Neural progenitor cell (in vitro differentiated cells): ENCODE results near the gene FIBCD1. TPM values are rescaled to one million over a fixed set of nuclear protein-coding genes. Genes with fewer than 3 reads are reported as not detected.
A peak's percentile ranks its signal among the peaks of the same experiment; 100 is the strongest.

ENCODE experiments used
- DNase-seq: peaks from one replicate; pipeline ENCODE4 v3.0.0-alpha.2; 2016; ENCODE audit warnings: low spot score
- H2AFZ ChIP-seq: fragments of 200-600 bp; sonication (generic); replicated peaks from 2 replicates; pipeline ENCODE4 v1.6.1; 2016; ENCODE audit warnings: antibody characterized with exemption
- H3F3A ChIP-seq: fragments of 200-600 bp; sonication (generic); 2 replicates; pipeline ENCODE4 v1.6.1; 2016; ENCODE audit warnings: antibody characterized with exemption, low read depth
- H3K27ac ChIP-seq: fragments of 200-600 bp; sonication (generic); 2 replicates; pipeline ENCODE4 v1.5.1; 2016; ENCODE audit warnings: mild to moderate bottlenecking
- H3K27me3 ChIP-seq: fragments of 200-600 bp; sonication (generic); 2 replicates; pipeline ENCODE4 v1.6.1; 2016; ENCODE audit warnings: mild to moderate bottlenecking, moderate library complexity
- H3K36me3 ChIP-seq: fragments of 200-600 bp; sonication (generic); 2 replicates; pipeline ENCODE4 v1.5.1; 2016
- H3K4me1 ChIP-seq: fragments of 200-600 bp; sonication (generic); 2 replicates; pipeline ENCODE4 v1.6.1; 2016; ENCODE audit warnings: mixed run types
- H3K4me2 ChIP-seq: fragments of 200-600 bp; sonication (generic); 2 replicates; pipeline ENCODE4 v1.6.1; 2016
- H3K4me3 ChIP-seq: fragments of 200-600 bp; sonication (generic); 2 replicates; pipeline ENCODE4 v1.5.1; 2016
- H3K79me2 ChIP-seq: fragments of 200-600 bp; sonication (generic); 2 replicates; pipeline ENCODE4 v1.6.1; 2016; ENCODE audit warnings: low read depth
- H3K9ac ChIP-seq: fragments of 200-600 bp; sonication (generic); 2 replicates; pipeline ENCODE4 v1.6.1; 2016
- H3K9me3 ChIP-seq: fragments of 200-600 bp; sonication (generic); 2 replicates; pipeline ENCODE4 v1.5.1; 2016; ENCODE audit warnings: low read depth
- H4K20me1 ChIP-seq: fragments of 200-600 bp; sonication (generic); 2 replicates; pipeline ENCODE4 v1.6.1; 2016; ENCODE audit warnings: low read depth
- H3K27ac Mint-ChIP-seq: 3 replicates; pipeline ENCODE4 v1.8.0; 2021; ENCODE audit warnings: mixed read lengths
- H3K27me3 Mint-ChIP-seq: 2 replicates; pipeline ENCODE4 v1.8.0; 2022; ENCODE audit warnings: low read depth, mild to moderate bottlenecking, inconsistent platforms, moderate library complexity, mixed read lengths; ENCODE audit not compliant: insufficient read depth
- H3K36me3 Mint-ChIP-seq: 3 replicates; pipeline ENCODE4 v1.8.0; 2021; ENCODE audit warnings: mixed read lengths
- H3K4me1 Mint-ChIP-seq: 3 replicates; pipeline ENCODE4 v1.8.0; 2021; ENCODE audit warnings: mixed read lengths
- H3K4me3 Mint-ChIP-seq: 3 replicates; pipeline ENCODE4 v1.8.0; 2021; ENCODE audit warnings: mild to moderate bottlenecking, moderate library complexity, mixed read lengths
- H3K9me3 Mint-ChIP-seq: 3 replicates; pipeline ENCODE4 v1.8.0; 2020; ENCODE audit warnings: mixed read lengths
- CTCF ChIP-seq: fragments of 200-600 bp; sonication (generic); IDR thresholded peaks from 2 replicates; pipeline ENCODE4 v1.5.1; 2017; ENCODE audit warnings: antibody characterized with exemption, mild to moderate bottlenecking
- EZH2 ChIP-seq: fragments of 200-600 bp; sonication (generic); IDR thresholded peaks from 2 replicates; pipeline ENCODE4 v1.6.1; 2017; ENCODE audit warnings: antibody characterized with exemption, mild to moderate bottlenecking, moderate library complexity
- EZH2phosphoT487 ChIP-seq: fragments of 200-600 bp; sonication (generic); IDR thresholded peaks from 2 replicates; pipeline ENCODE4 v1.6.1; 2017; ENCODE audit warnings: antibody characterized with exemption
- total RNA-seq: library from RNA; depleted of rRNA; stranded (reverse); fragments of >200 nt; gene quantifications from 2 replicates; pipeline ENCODE4 v1.2.3, GENCODE V29; 2015; ENCODE audit warnings: low replicate concordance

The FIBCD1 gene
- total RNA-seq, 1 donor from 2014 or later: 1.8 TPM

GRCh38 chr9:130866474-130866965 is 72.5 kb downstream of the FIBCD1 start:
- H4K20me1 ChIP-seq: peaks cover 93% of the 10 kb centered on the region

GRCh38 chr9:130865921-130866320 is 73.1 kb downstream of the FIBCD1 start:
- H4K20me1 ChIP-seq: peaks cover 94% of the 10 kb centered on the region
- no peak overlapping the region for H3K27ac Mint-ChIP-seq

More at GRCh38 chr9:130866474-130866965, 72.5 kb downstream of the FIBCD1 start:
- Histone ChIP-seq H3K27ac (no peak overlapping the region), H3K4me2 (no peak overlapping the region), H3K27me3 (no peaks in the 10 kb centered on the region), H3K4me3 (no peak overlapping the region), H2AFZ (no peak overlapping the region), H3K79me2 (peaks cover 70% of the 10 kb centered on the region), H3K9ac (no peak overlapping the region), H3F3A (peaks cover 35% of the 10 kb centered on the region), H3K9me3 (no peaks in the 10 kb centered on the region), H3K36me3 (no peaks in the 10 kb centered on the region), H3K4me1 (peaks cover 6% of the 10 kb centered on the region)
- H3K27ac Mint-ChIP-seq: no peak overlapping the region
- no peaks in the 10 kb centered on the region for H3K9me3 Mint-ChIP-seq
- peaks cover 36% of the 10 kb centered on the region for H3K4me1 Mint-ChIP-seq
- peak; percentile 92 for DNase-seq
- H3K27me3 Mint-ChIP-seq: peaks cover 2% of the 10 kb centered on the region
- H3K4me3 Mint-ChIP-seq: no peak overlapping the region
- peaks cover 12% of the 10 kb centered on the region for H3K36me3 Mint-ChIP-seq
- TF ChIP-seq CTCF (peak; percentile 100), EZH2phosphoT487 (no peak)

DNA sequence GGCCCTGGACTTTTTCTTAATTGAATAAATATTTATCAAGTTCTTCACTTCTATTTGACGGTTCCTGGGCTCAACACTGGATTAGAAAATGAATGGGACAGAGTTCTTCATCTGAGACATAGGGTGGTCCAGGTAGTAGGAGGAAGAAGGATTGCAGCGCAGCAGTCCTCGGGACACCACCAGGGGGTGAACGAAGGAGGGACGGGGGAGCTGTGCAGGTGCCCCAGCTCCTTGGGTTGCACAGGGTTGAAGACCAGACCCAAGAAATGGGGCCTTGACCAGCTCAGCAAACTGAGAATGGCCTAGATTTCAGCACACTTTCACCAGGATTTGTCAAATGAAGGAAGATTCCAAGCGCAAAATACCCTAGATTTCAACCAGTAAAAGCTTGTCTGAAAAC is 74.5 kb downstream of the FIBCD1 start:
- Histone ChIP-seq H3F3A (peaks cover 29% of the 10 kb centered on the region), H3K79me2 (peaks cover 71% of the 10 kb centered on the region), H2AFZ (no peak overlapping the region), H3K36me3 (no peaks in the 10 kb centered on the region), H3K4me1 (peaks cover 4% of the 10 kb centered on the region), H3K9me3 (no peaks in the 10 kb centered on the region), H3K4me2 (no peak overlapping the region), H3K4me3 (no peak overlapping the region), H4K20me1 (peaks cover 93% of the 10 kb centered on the region), H3K27ac (no peak overlapping the region), H3K27me3 (no peaks in the 10 kb centered on the region), H3K9ac (no peak overlapping the region)
- Mint-ChIP-seq H3K4me3 (no peak overlapping the region), H3K27ac (no peak overlapping the region), H3K36me3 (peaks cover 16% of the 10 kb centered on the region), H3K4me1 (peaks cover 32% of the 10 kb centered on the region), H3K9me3 (no peaks in the 10 kb centered on the region), H3K27me3 (peaks cover 6% of the 10 kb centered on the region)
- TF ChIP-seq EZH2: no peak
- no peak for TF ChIP-seq CTCF
- TF ChIP-seq EZH2phosphoT487: no peak
- DNase-seq: no peak

More at GRCh38 chr9:130865921-130866320, 73.1 kb downstream of the FIBCD1 start:
- Mint-ChIP-seq H3K4me3 (no peak overlapping the region), H3K27me3 (peaks cover 2% of the 10 kb centered on the region), H3K36me3 (peaks cover 12% of the 10 kb centered on the region), H3K4me1 (peaks cover 32% of the 10 kb centered on the region), H3K9me3 (no peaks in the 10 kb centered on the region)
- no peak overlapping the region for H3K4me3 ChIP-seq
- no peak overlapping the region for H3K4me2 ChIP-seq
- no peak overlapping the region for H3K9ac ChIP-seq
- H2AFZ ChIP-seq: no peak overlapping the region
- no peak for DNase-seq
- no peak for TF ChIP-seq EZH2
- no peak for TF ChIP-seq EZH2phosphoT487
- TF ChIP-seq CTCF: no peak
- no peaks in the 10 kb centered on the region for H3K36me3 ChIP-seq
- H3K27ac ChIP-seq: no peak overlapping the region
- H3K79me2 ChIP-seq: peaks cover 74% of the 10 kb centered on the region
- H3K4me1 ChIP-seq: peaks cover 6% of the 10 kb centered on the region
- H3K27me3 ChIP-seq: no peaks in the 10 kb centered on the region
- H3F3A ChIP-seq: peaks cover 35% of the 10 kb centered on the region
- no peaks in the 10 kb centered on the region for H3K9me3 ChIP-seq
